Measurements from ENCODE around the gene PITPNC1. TPM values are rescaled to one million over a fixed set of nuclear protein-coding genes. Genes with fewer than 3 reads are reported as not detected.

PITPNC1 gene
- total and polyA plus RNA-seq, 2 donors (not counting 1 experiment from before 2014, with no cell fraction given) = 4.7 to 26.1 TPM

DNA sequence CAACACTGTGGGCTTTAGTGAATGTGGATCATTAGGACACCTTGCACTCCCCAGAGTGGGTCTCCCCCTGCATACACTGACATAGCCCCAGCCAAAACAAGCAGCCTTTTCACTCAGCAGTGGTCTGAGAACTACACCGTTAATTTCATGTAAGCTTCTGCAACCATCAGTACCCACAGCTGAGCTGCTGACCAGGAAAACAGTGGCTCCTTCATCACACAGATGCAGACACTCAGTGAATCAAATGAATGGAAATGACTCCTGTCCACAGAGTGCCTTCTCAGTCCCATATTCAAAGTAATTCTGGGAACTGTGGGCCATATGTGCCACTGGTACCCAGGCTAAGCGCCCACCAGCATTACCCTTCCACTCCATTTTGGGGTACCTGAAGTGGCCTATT, 301.3 kb downstream of the PITPNC1 start:
- peaks cover 31% of the 10 kb centered on the region in 2 donors for H3K4me1 ChIP-seq (ENCODE audit: control insufficient read depth in 2 of 2, insufficient read depth in 2 of 2, low read length in 2 of 2)
- no peak for TF ChIP-seq EZH2 (IDR thresholded peaks at IDR 0.05; ENCODE audit: borderline replicate concordance, insufficient read depth, low read depth, low read length, poor library complexity, severe bottlenecking)
- TF ChIP-seq CTCF (IDR thresholded peaks at IDR 0.05) = no peak
- no peaks in the 10 kb centered on the region for H3K27me3 Mint-ChIP-seq
- intact Hi-C loops (cut with micrococcal nuclease) = no loop called here
- no peak overlapping the region for H2AFZ ChIP-seq (ENCODE audit: insufficient read depth, low read depth, low read length, poor library complexity, severe bottlenecking)
- H3K4me3 Mint-ChIP-seq = no peak overlapping the region
- no peak overlapping the region for H3K4me3 ChIP-seq (ENCODE audit: control extremely low read depth in 1 of 5, extremely low read depth in 1 of 5, insufficient read depth in 1 of 5, low read depth in 2 of 5, low read length in 4 of 5)
- H3K4me1 Mint-ChIP-seq = peaks cover 38% of the 10 kb centered on the region
- no peak overlapping the region for H3K27ac Mint-ChIP-seq
- peaks cover 0 to 2% of the 10 kb centered on the region in 2 experiments for H3K36me3 ChIP-seq (replicated peaks in 1 of 2; ENCODE audit: control extremely low read depth in 1 of 2, control insufficient read depth in 1 of 2, extremely low read depth in 1 of 2, insufficient read depth in 2 of 2, low read length in 1 of 2)
- POLR2A ChIA-PET = no interaction called here
- H3K9me3 Mint-ChIP-seq (ENCODE audit: insufficient read depth) = no peaks in the 10 kb centered on the region
- no peaks in the 10 kb centered on the region for H4K20me1 ChIP-seq (ENCODE audit: control insufficient read depth, insufficient read depth, low read length, poor library complexity, severe bottlenecking)
- H3K27ac ChIP-seq (ENCODE audit: low read length in 2 of 2) = no peak overlapping the region
- H3K79me2 ChIP-seq (ENCODE audit: control insufficient read depth, insufficient read depth, low read length) = no peaks in the 10 kb centered on the region
- ATAC-seq (ENCODE audit: low read depth) (no peak), DNase-seq (no peak)
- no peaks in the 10 kb centered on the region for H3K9me3 ChIP-seq (ENCODE audit: control extremely low read depth in 1 of 3, control insufficient read depth in 2 of 3, insufficient read depth in 1 of 3, low read length in 2 of 3)
- no peaks in the 10 kb centered on the region for H3K27me3 ChIP-seq (replicated peaks in 1 of 4; ENCODE audit: control extremely low read depth in 1 of 4, control insufficient read depth in 3 of 4, insufficient read depth in 4 of 4, low read length in 3 of 4)
- H3K9ac ChIP-seq (ENCODE audit: low read length) = no peak overlapping the region
- 100% methylated on average over 1 of the region's 2 CpGs for WGBS (ENCODE audit: insufficient coverage)
- no peak overlapping the region for H3K4me2 ChIP-seq (replicated peaks; ENCODE audit: low read depth, low read length, poor library complexity, severe bottlenecking)
- CTCF ChIA-PET = interaction anchor here (0.7 to 0.9 kb wide), 2 partner anchors 10 to 302 kb away, joined by 3 read pairs; no protein-coding TSS in a partner anchor

- peak overlapping the region; percentile 21 to 67 for H3K27ac ChIP-seq (ENCODE audit: low read length in 2 of 2)
- TF ChIP-seq CTCF (IDR thresholded peaks at IDR 0.05) (no peak), EZH2 (IDR thresholded peaks at IDR 0.05; ENCODE audit: borderline replicate concordance, insufficient read depth, low read depth, low read length, poor library complexity, severe bottlenecking) (no peak)
- no peaks in the 10 kb centered on the region for H3K9me3 ChIP-seq (ENCODE audit: control extremely low read depth in 1 of 3, control insufficient read depth in 2 of 3, insufficient read depth in 1 of 3, low read length in 2 of 3)
- POLR2A ChIA-PET = no interaction called here
- no peaks in the 10 kb centered on the region for H4K20me1 ChIP-seq (ENCODE audit: control insufficient read depth, insufficient read depth, low read length, poor library complexity, severe bottlenecking)
- Mint-ChIP-seq H3K27ac (peak overlapping the region; percentile 82), H3K9me3 (ENCODE audit: insufficient read depth) (no peaks in the 10 kb centered on the region), H3K4me3 (peak overlapping the region; percentile 46), H3K4me1 (peaks cover 38% of the 10 kb centered on the region), H3K27me3 (no peaks in the 10 kb centered on the region)
- CTCF ChIA-PET = interaction anchor here (0.9 to 1.0 kb wide), 2 partner anchors 9 to 11 kb away, joined by 3 to 5 read pairs; no protein-coding TSS in a partner anchor
- no peaks in the 10 kb centered on the region for H3K27me3 ChIP-seq (replicated peaks in 1 of 4; ENCODE audit: control extremely low read depth in 1 of 4, control insufficient read depth in 3 of 4, insufficient read depth in 4 of 4, low read length in 3 of 4)
- peaks cover 0 to 2% of the 10 kb centered on the region in 2 experiments for H3K36me3 ChIP-seq (replicated peaks in 1 of 2; ENCODE audit: control extremely low read depth in 1 of 2, control insufficient read depth in 1 of 2, extremely low read depth in 1 of 2, insufficient read depth in 2 of 2, low read length in 1 of 2)
- WGBS (ENCODE audit: insufficient coverage) = no CpG with 5 or more reads among the region's 2 CpGs
- H3K4me2 ChIP-seq (replicated peaks; ENCODE audit: low read depth, low read length, poor library complexity, severe bottlenecking) = peak overlapping the region; percentile 39
- intact Hi-C loops (cut with micrococcal nuclease) = no loop called here
- peak overlapping the region; percentile 17 for H3K9ac ChIP-seq (ENCODE audit: low read length)
- no peak for ATAC-seq (ENCODE audit: low read depth)
- H3K4me1 ChIP-seq (ENCODE audit: control insufficient read depth in 2 of 2, insufficient read depth in 2 of 2, low read length in 2 of 2) = peaks cover 31% of the 10 kb centered on the region in 2 donors
- no peak overlapping the region for H3K4me3 ChIP-seq (ENCODE audit: control extremely low read depth in 1 of 5, extremely low read depth in 1 of 5, insufficient read depth in 1 of 5, low read depth in 2 of 5, low read length in 4 of 5)
- H2AFZ ChIP-seq (ENCODE audit: insufficient read depth, low read depth, low read length, poor library complexity, severe bottlenecking) = peak overlapping the region; percentile 68
- peak; percentile 14 for DNase-seq
- H3K79me2 ChIP-seq (ENCODE audit: control insufficient read depth, insufficient read depth, low read length) = no peaks in the 10 kb centered on the region
Measured at GRCh38 chr17:67679225-67679624, 302.1 kb downstream of the PITPNC1 start.
